ENCODE data around the gene SLC8A3.

Gene SLC8A3

DNA sequence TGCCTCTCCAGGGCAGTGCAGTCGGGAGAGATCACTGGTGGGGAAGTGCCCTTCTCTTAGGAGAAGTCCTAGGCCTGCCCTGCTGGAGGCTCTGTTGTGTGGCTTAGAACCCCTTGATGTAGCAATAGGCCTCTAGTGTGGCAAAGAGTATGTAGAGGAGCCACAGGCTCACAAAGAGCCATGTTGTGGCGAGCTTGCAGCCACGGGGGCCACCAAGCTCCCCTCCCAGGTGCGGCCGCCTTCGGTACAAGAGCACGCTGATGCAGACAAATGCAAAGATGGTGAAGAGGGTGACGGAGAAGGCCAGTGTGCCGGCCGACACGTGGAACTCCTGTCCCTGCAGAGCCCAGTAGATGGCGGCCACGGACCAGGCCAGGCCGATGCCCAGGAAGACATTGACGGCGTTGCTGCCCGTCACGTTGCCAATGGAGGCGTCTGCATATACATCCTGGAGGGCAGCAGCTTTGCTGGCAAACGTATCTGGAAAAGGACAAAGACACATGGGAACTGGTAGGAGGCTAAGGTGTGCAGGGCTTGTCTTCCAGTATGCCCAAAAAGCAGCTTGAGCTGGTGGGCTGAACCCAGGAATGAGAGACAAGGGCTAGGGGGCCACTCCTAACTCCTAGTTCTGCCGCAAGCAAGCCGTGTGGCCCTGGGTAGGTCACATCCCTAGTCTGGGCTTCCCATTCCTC lies 142.8 kb downstream of the SLC8A3 start:
- DNase-seq (ENCODE audit: low read depth in 1 of 2, low spot score in 1 of 2) = peak; percentile 79 to 85
- no peak for TF ChIP-seq JUND (IDR thresholded peaks at IDR 0.05; ENCODE audit: low read depth)
- in situ Hi-C loops (cut with HindIII; ENCODE audit: low pct_unique_long_range_greater_than_20kb, low sequenced_read_pairs) = no loop called here

DNA sequence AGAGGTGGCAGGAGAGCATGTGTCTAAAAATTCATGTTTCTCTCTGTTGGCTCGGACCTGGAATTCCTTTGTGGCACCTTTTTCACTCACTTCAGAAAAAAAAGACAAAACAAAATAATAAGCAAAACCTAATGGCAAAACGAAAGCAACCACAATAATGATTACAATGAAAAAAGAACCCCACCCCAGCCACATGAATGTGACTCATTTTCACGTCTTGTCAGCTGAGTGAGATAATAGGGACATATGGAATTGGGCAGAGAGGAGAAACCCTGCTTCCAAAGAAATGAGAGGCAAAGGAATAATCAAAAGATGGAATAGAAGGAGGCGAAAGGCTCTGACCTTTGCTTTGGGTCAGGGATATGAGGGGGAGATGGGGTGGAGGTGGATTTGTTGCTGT lies 143.4 kb downstream of the SLC8A3 start:
- no peak for DNase-seq (ENCODE audit: low read depth in 1 of 2, low spot score in 1 of 2)
- in situ Hi-C loops (cut with HindIII; ENCODE audit: low pct_unique_long_range_greater_than_20kb, low sequenced_read_pairs) = no loop called here
- no peak for TF ChIP-seq JUND (IDR thresholded peaks at IDR 0.05; ENCODE audit: low read depth)

DNA sequence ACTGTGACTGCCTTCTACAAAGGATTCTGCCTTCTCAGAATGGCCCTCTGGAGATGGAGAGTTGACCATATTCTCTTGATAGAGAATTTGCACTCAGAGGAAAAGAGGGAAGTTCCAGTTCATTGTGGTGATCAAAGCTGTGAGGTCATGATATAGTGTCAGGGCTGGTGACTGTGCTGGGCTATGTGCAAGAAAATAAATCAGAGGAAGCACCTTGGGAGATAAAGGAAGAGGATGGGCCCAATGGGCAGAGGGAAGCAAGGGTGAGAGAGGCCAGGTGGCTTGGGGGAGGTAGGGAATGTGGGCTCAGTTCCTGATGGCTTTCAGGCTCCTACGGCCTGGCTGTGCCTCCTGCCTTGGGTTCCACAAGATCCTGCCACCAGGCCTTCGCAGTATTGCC lies 145.8 kb downstream of the SLC8A3 start:
- no peak for TF ChIP-seq JUND (IDR thresholded peaks at IDR 0.05; ENCODE audit: low read depth)
- no peak for DNase-seq (ENCODE audit: low read depth in 1 of 2, low spot score in 1 of 2)
- in situ Hi-C loops (cut with HindIII; ENCODE audit: low pct_unique_long_range_greater_than_20kb, low sequenced_read_pairs) = no loop called here

DNA sequence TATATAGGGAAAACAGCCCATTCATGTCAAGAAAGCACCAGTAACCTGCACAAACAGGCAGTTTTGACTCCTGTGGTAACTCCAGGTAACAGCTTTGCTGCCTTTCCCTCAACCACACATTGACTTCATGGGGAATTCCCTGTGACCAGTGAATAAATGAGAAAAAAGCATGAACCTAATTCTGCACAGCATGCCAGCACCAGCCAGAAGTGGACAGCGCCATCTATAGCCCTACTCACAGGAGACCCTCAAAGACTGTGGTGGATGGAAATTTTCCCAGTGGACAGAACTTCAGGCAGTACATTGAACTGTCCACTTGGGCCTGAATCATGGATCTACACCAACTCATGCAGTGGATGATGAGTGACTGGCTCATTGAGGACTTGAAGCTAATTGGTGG lies 152.1 kb downstream of the SLC8A3 start:
- DNase-seq (ENCODE audit: low read depth in 1 of 2, low spot score in 1 of 2) = peak in 1 of 2 experiments; percentile 12
- TF ChIP-seq JUND (IDR thresholded peaks at IDR 0.05; ENCODE audit: low read depth) = no peak
- in situ Hi-C loops (cut with HindIII; ENCODE audit: low pct_unique_long_range_greater_than_20kb, low sequenced_read_pairs) = no loop called here

DNA sequence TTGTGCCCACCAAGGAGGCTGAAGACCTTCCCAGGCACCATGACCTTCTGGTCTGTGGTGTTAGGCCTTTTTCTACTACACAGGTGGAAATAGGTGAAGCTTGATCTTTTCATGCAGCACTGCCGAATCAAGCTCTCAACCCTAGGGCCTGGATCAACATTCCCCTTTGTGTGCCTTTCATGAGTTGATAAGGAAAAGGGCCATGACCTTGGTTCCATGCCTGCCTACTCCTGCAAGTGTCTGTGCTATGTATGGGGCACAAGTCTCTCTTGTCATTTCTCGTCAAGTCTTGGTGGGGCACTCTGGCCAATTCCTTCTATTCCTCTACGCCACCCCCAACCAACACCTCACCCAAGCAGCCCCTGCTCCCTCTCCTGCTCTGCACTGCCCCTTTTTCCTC lies 154.5 kb downstream of the SLC8A3 start:
- no peak for DNase-seq (ENCODE audit: low read depth in 1 of 2, low spot score in 1 of 2)
- no peak for TF ChIP-seq JUND (IDR thresholded peaks at IDR 0.05; ENCODE audit: low read depth)
- in situ Hi-C loops (cut with HindIII; ENCODE audit: low pct_unique_long_range_greater_than_20kb, low sequenced_read_pairs) = no loop called here

DNA sequence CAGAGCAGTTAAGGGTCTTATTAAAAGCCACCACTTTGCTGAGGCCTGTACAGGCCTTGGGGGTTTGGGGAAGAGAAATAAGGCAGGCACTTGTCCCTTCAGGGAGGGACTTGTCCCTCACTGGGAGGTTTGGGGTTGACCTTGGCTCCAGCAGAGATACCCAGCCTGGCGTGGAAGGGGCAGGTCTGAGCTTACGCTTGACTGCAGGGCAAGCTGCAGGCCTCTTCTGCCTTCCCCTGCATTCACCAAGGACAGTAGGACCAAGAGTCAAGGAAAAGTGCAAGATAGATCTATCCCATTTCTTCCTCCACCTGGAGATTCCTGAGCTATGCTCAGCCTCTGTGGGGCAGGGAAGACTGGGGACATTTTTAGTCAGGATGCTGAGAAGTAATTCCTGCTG lies 155.2 kb downstream of the SLC8A3 start:
- in situ Hi-C loops (cut with HindIII; ENCODE audit: low pct_unique_long_range_greater_than_20kb, low sequenced_read_pairs) = no loop called here
- no peak for TF ChIP-seq JUND (IDR thresholded peaks at IDR 0.05; ENCODE audit: low read depth)
- DNase-seq (ENCODE audit: low read depth in 1 of 2, low spot score in 1 of 2) = no peak

DNA sequence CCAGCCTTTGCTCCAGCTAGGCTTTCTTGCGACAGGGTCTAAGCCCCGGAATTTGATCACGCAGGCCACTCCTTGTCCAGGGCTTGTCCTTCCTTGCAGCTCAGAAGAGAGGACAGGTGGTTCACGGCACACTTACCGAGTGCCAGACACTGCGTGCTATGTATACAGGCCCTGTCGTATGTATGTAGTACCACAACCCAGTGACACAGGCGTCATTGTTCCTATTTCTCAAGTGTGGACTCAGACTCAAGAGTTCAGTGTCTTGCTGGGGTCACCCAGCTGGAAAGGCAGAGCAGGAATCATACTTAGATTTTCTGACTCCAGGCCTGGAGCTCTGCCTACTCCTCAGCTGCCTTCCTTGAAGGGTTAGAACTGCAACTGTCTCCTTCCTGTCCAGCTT lies 155.6 kb downstream of the SLC8A3 start:
- no peak for TF ChIP-seq JUND (IDR thresholded peaks at IDR 0.05; ENCODE audit: low read depth)

DNA sequence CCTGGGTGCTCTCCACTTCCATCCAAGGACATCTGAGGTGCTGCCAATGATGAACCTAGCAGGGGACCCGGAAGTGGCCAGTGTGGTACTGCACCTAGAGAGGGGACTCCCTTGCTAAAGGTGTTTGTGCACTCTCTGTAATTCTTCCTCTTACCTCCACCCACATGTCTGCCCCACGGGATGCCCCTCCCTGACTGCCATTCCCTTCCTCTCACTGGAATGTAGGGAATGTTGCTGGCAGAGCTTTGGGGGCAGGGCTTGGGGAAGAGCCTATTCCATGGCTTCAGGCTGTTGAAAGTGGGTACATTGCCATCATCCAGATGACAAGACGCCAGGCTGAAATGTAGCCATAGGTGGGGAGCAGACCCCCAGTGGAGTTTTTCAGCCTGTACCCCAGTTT lies 156.3 kb downstream of the SLC8A3 start:
- no peak for TF ChIP-seq JUND (IDR thresholded peaks at IDR 0.05; ENCODE audit: low read depth)
- peak; percentile 36 to 80 for DNase-seq (ENCODE audit: low read depth in 1 of 2, low spot score in 1 of 2)
- in situ Hi-C loops (cut with HindIII; ENCODE audit: low pct_unique_long_range_greater_than_20kb, low sequenced_read_pairs) = no loop called here

More for the DNA sequence above, 155.6 kb downstream of the SLC8A3 start:
- no peak for DNase-seq (ENCODE audit: low read depth in 1 of 2, low spot score in 1 of 2)
- in situ Hi-C loops (cut with HindIII; ENCODE audit: low pct_unique_long_range_greater_than_20kb, low sequenced_read_pairs) = no loop called here

DNA sequence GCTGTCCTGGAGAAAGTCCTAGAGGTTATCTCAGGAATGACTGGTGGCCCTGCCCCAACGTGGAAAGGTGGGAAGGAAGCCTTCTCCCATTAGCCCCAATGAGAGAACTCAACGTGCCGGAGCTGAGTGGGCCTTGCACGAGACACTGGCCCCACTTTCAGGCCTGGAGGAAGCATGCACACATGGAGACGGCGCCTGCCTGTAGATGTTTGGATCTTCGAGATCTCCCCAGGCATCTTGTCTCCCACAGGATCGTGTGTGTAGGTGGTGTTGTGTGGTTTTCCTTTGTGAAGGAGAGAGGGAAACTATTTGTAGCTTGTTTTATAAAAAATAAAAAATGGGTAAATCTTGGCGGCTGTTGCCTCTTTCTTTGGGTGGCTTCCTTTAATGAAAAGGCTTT lies 156.7 kb downstream of the SLC8A3 start:
- no peak for DNase-seq (ENCODE audit: low read depth in 1 of 2, low spot score in 1 of 2)
- in situ Hi-C loops (cut with HindIII; ENCODE audit: low pct_unique_long_range_greater_than_20kb, low sequenced_read_pairs) = no loop called here
- no peak for TF ChIP-seq JUND (IDR thresholded peaks at IDR 0.05; ENCODE audit: low read depth)

DNA sequence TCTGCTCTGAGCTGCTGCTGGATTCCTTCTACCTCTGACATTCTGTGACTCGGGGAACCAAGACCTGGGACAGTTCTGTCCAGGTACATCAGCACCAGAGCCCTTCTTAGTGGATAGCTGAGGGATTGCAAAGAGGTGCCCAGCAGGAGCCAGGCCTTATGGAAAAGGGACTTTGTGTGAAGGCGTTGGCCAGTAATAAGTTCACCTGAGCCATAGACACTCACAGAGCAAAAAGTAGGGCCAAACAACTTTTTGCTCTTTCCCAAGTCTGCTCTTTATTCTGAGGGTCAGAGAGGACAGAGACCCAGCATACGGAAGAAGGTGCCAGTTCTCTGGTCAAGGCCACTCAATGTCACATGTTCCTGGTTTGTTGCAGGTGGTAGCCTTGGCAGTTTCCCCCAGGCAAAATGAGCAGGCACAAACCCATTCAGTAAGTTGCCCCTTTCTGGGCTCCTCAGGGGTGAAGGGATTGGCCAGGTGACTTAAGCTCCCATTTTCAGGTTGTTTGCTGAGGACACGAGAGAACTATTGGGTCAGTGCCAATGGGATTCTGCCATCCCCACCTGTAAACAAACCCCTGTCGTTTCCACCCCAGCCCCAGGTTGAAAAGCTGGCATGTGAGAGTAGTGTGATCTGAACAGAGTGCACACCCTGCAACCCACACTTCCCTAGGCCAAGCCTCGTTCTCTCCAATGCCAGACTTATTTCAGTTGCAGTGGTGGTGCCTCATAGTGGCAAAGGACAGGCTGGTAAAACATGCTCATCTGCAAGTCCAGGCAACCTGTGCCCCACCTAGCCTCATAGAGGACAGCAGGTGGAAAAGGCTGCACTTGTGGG lies 159.2 kb downstream of the SLC8A3 start:
- peak in 1 of 2 experiments; percentile 37 for DNase-seq (ENCODE audit: low read depth in 1 of 2, low spot score in 1 of 2)
- TF ChIP-seq JUND (IDR thresholded peaks at IDR 0.05; ENCODE audit: low read depth) = no peak
- in situ Hi-C loops (cut with HindIII; ENCODE audit: low pct_unique_long_range_greater_than_20kb, low sequenced_read_pairs) = no loop called here

DNA sequence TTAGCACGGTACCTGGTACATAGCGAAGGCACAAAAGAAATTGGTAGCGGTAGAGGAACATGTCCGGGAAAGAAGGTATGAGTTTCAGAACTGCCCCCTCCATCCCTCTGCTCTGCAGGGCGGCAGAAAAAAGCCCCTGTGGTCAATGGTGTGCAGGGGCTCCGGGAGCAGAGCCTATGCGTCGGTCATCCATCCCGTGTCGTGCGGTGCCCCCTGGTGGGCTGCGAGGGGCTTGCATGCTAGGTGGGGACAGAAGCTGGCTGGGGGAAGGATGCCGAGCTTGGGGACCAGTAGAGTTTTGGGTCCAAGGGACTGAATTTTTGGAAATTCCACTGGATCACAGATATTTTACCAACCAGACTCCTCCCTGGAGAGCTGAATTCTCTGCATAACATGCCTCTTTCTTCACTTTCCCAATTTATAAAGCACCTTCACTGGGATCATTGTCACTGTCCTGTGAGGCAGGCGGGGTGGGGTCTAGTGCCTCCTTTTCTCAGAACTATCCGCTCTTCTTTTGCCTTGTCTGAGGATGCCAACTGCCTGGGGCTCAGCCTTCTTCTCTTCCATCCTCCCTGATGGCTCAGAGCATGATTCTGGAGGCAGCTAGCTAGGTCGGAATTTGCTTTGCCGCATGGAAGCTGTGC lies 160.8 kb downstream of the SLC8A3 start:
- in situ Hi-C loops (cut with HindIII; ENCODE audit: low pct_unique_long_range_greater_than_20kb, low sequenced_read_pairs) = no loop called here
- DNase-seq (ENCODE audit: low read depth in 1 of 2, low spot score in 1 of 2) = peak; percentile 67 to 73

DNA sequence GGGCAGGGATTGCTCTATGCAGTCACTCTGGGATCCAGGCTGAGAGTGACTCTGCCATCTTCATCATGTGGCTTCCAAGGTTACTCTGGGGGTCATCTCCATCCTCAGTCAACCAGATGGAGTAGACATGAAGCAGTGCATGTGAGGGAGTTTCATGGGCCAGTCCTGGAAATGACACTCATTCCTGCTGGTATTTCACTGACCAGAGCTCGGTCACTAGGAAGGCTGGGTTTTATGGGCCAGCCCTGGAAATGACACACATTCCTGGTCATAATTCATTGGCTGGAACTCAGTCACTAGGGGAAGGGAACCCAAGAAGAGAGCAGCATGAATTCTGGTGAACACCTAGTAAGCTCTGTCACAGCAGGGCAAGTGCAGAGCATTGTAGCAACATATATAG lies 164.9 kb downstream of the SLC8A3 start:
- in situ Hi-C loops (cut with HindIII; ENCODE audit: low pct_unique_long_range_greater_than_20kb, low sequenced_read_pairs) = no loop called here
- DNase-seq (ENCODE audit: low read depth in 1 of 2, low spot score in 1 of 2) = no peak
- TF ChIP-seq JUND (IDR thresholded peaks at IDR 0.05; ENCODE audit: low read depth) = no peak

More for the DNA sequence above, 160.8 kb downstream of the SLC8A3 start:
- TF ChIP-seq JUND (IDR thresholded peaks at IDR 0.05; ENCODE audit: low read depth) = no peak
